ENCODE data around the gene FANK1.

Gene FANK1

DNA sequence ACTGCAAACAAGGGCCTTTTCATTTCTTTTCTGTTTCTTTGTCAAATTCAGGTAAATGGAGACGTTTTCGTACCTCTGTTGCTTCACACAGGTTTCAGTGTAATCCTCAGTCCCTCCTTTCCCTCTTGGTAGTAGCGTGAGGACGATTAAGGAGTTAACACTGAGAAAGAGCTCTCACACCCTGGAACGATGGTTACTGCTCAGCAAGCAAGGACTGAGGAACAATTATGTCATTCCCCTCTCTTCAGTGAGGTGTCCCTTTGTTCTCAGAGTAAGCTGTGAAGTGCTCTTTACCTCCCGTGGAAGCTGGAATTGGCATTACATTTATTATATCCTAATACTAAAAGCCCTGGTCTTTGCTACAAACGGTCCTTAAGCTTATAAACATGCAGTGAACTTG, 95.9 kb downstream of the FANK1 start:
- DNase-seq = no peak

DNA sequence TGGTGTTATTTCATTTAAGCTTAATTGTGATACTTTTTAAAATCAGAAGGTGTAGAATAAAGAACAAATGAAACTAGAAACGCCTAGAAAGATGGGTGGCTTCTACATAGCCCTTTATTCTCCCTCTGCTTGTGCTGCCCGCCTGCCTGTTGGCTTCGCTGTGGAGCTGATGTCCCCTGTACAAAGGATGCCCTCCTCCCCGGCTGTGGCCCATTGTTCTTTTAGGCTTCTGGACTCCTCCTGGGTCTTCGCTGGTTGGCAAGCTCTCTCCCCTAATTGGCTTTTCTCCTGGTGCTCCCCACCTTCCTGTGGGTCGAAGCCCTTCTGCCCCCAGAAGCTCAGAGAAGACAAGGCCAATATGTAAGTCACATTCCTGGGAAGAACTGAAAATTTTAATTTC, 98.2 kb downstream of the FANK1 start:
- DNase-seq = no peak

DNA sequence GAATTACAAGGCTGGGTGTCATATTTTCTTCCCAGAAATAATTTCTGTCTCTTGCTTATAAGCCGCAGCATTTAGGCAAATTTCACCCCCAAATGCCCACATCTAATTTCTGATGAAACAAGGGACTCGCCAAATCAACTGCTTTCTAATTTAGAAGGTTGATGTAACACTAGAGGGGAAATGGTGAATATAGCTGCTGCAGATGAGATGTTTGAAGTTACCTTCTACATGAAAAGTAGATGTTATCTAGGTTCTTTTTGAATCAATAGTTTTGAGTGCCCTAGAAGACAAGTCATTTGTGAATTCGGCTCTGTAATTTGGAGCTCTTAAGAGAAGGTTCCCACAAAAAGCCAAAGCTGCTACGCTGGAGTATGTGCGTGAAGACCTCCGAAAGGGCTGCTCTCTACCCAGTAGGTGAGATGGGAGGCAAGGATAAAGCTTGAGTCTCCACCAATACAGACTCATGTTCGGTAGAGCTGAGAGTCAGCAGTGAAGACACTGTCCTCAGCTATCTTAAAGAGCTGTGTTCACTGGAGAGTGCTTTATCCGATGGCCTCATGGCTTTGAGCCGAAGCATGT, 99.5 kb downstream of the FANK1 start:
- no peak for DNase-seq

DNA sequence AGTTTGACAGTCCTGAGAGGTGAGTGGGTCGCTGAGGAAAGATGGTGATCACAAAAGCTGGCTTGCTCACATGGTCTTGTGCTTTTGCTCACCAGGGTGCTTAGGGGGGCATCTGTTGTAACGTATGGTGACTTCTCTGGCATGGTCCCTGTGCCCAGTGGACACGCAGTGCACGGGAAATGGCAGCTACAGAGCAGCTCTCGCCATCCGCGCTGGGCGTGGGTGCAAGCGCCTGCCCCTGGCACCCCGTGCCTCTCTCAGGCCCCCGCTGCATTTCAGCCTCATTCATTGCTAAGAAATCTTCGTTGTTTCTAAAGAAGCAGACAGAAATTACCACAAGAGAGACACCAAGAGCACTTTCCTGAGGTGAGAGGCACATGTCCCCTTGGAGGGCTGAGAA, 101.2 kb downstream of the FANK1 start:
- DNase-seq = no peak

DNA sequence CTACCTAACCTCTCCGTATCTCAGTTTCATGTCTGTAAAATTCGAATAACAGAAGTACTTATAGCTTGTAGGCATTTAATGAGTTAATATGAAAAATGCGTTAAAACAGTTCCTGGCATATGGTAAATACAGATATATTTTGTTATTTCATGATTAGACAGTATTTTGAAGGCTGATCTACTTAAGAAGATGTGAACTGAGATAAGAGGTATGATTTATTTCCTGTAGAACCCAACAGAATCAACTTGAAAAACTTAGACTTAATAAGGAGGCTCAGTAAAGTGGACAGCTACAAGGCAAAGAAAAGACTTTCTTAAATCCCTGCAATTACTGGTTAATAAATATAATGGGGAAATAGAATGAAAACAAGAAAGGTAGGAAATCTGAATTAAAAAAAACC, 103.3 kb downstream of the FANK1 start:
- DNase-seq = no peak

DNA sequence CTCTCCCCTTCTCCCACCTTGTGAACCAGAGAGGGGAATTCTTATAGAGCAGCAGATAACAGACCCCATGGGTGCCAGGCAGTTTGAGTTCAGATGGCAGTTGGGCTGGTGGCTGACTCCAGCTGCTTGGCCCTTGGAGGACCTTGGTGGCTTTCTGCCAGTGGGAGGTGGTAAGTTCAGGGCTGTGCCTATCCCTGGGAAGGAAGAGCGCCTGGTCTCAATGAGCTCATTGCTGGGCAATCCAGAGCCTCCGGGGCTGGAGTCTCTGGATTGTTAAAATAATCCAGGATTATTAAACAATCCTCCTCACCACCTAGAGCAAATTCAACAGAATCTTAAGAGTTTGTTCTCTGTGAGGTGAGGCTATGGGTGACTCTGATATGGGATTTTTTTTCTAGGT, 105.2 kb downstream of the FANK1 start:
- DNase-seq = no peak

- DNase-seq = no peak
Observed at GRCh38 chr10:126004752-126005151, 108.4 kb downstream of the FANK1 start.

- DNase-seq = no peak
Observed at GRCh38 chr10:126006264-126006663, 109.9 kb downstream of the FANK1 start.

DNA sequence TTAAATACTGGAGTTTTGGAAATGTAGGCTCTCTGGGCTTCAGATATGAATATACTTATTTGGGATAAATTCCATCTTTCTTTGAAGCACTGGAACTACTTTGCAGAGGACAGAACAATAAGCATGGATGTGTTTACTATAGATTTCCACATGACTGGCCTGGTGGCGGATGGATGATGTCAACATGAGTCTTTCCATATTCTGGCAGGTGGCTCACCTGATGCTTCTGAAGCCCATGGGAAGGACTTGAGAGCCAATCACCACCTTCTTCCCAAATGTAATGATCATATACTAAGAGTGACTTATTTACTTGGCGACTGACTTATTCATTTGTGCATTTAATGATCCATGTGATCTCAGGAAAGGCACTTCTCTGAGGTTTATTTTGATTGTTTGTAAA, 110.5 kb downstream of the FANK1 start:
- DNase-seq = no peak

GRCh38 chr10:126009650-126010049, 113.3 kb downstream of the FANK1 start:
- DNase-seq = no peak

DNA sequence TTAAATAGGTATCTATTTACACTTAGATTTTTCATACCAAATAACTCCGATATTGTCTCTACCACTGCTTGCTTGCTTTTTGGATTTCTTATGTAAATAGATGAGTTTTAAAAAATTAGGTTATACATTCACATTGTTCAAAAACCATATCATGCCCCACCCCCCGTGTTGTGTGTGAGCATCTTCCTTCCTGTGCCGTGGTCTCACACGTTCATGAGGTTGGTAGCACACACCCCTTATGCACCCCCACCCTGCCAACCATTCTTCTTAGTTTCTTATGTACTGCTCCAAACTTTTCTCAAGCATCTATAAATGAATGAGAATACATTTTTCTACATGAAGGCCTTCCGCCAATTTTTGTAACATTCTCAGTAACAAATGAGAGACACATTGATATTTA, 115.6 kb downstream of the FANK1 start:
- no peak for DNase-seq

- DNase-seq = no peak
Observed at GRCh38 chr10:126012485-126012884, 116.1 kb downstream of the FANK1 start.

- DNase-seq = peak; percentile 73
Observed at GRCh38 chr10:126013489-126014281, 117.3 kb downstream of the FANK1 start.

DNA sequence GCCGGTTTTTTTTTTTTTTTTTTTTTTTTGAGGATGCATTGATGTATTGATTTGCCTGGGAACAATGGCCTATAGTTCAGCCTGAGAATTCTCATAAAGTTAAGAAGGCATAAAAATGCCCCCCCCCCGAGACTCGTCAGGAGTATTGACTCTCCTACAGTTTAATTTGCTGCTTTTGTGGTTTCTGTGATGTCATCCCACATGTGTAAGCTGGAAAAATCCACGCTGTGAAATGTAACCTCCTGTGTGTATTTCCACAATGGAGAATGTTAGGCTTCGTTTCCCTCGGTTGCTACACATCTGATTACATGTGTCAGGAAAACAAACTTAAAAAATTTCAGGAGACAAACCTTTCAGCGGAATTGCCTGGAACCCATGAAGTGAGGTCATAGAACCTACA, 117.9 kb downstream of the FANK1 start:
- peak; percentile 93 for DNase-seq

DNA sequence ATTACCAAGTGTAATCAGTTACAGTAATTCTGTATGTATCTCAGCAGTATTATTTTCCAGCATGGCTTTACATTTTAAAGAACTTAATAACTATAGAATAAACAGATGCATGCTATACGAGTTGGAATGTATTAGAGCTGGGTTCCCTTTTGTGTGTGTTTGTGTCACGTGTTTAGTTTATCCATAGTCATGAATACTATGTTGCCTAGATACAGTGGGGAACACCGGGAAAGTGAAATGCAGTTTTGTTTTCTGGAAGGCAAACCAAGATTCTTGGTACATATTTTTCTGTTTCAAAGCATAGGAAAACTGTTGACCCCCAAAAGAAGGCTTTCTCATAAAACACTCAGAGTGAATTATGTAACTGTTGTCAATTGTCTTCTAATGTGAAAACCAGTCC, 119.0 kb downstream of the FANK1 start:
- peak; percentile 27 for DNase-seq

DNA sequence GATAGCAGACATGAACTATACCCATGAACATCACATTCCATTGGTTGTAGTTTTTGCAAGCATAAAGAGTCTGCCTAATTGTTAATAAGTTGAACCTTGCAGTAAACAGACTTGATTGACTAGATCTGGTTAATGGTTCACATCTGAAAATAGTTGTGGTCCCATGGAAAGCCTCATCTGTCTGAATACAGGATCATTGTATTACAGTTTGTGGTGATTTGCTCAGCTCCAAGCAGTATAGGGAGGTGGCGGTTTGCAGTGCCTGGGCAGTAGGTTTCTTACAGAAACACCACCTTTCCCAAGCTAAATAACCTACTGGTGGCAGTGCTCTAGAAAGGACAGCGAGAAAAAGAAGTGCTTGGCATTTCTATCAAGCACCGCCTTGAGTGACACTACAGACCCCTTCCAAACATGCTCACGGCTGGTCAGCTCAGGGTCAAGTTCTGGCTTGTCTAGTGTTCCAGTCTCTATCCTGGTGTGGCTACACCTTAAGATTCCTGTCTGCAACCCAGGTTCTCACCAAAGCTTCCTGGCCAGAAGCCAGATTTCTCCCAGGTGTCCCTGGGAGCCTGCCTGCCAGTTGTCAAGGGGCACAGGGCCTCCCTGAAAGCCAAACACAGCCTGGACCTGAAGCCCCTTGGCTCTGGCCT, 119.9 kb downstream of the FANK1 start:
- peak; percentile 31 for DNase-seq

GRCh38 chr10:126016882-126017281, 120.5 kb downstream of the FANK1 start:
- no peak for DNase-seq

- peak; percentile 94 for DNase-seq
Observed at GRCh38 chr10:126017961-126018560, 121.7 kb downstream of the FANK1 start.

DNA sequence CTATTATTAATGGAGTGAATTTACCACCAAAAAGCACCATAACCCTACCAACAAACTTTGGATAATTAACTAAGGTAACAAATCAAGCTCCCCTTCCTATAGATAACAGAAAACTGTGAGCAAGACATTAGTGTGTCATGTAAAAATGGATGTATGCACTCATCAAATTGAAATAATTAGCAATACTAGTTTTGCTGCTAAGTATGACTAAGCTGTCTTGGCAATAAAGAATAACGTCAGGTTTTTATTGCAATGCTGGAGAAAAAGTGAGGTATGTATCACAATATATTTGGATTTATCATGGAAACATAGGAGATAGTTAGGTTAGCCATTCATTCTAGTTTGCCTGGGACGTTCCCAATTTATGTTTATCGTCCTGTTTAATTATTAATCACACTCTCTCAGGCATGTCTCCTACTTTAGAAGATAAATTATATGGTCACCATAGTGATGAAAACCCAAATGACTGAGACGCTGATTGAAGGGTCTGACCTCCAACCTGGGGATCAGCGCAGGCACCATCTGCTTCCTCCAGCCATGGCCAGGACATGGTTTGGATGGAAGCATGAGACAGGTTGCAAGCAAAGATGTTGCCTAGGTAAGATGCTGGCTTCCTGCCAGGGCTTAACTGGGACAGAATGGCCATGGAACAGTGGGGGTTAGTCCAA, 125.6 kb downstream of the FANK1 start:
- DNase-seq = peak; percentile 68

GRCh38 chr10:126022841-126023240, 126.5 kb downstream of the FANK1 start:
- no peak for DNase-seq

- DNase-seq = no peak
Observed at GRCh38 chr10:126027692-126028091, 131.3 kb downstream of the FANK1 start.

GRCh38 chr10:126029999-126030398, 133.6 kb downstream of the FANK1 start:
- no peak for DNase-seq

- DNase-seq = no peak
Observed at GRCh38 chr10:126034586-126034985, 138.2 kb downstream of the FANK1 start.
